PC-9 (cell line): ENCODE results near the gene IL5RA.

ENCODE experiments used
- CTCF ChIP-seq: fragments of 200-600 bp; sonication (generic); conservative IDR thresholded peaks from 2 replicates; pipeline ENCODE4 v1.6.1; 2017; ENCODE audit warnings: mixed run types, antibody characterized with exemption, mild to moderate bottlenecking, moderate library complexity
- EZH2 ChIP-seq: fragments of 200-600 bp; sonication (generic); IDR thresholded peaks from 2 replicates; pipeline ENCODE4 v1.8.0; 2017; ENCODE audit warnings: antibody characterized with exemption, low read depth

- TF ChIP-seq CTCF, result no peak
- TF ChIP-seq EZH2, result no peak
Observed at GRCh38 chr3:3107181-3107580, 3.0 kb downstream of the IL5RA start.
